Progenitor cell of endocrine pancreas (in vitro differentiated cells): ENCODE results near the gene IQCE. TPM values are rescaled to one million over a fixed set of nuclear protein-coding genes. Genes with fewer than 3 reads are reported as not detected.

Experiments
- DNase-seq: peaks from one replicate; pipeline ENCODE4 v3.0.0; 2021; ENCODE audit warnings: low spot score; ENCODE audit not compliant: unreplicated experiment
- H3K27ac Mint-ChIP-seq: 2 replicates; pipeline ENCODE4 v1.8.0; 2021; ENCODE audit warnings: mild to moderate bottlenecking, moderate library complexity, mixed read lengths
- H3K27me3 Mint-ChIP-seq: 2 replicates; pipeline ENCODE4 v1.8.0; 2021; ENCODE audit warnings: mixed read lengths
- H3K36me3 Mint-ChIP-seq: 2 replicates; pipeline ENCODE4 v1.8.0; 2022; ENCODE audit warnings: mixed read lengths; ENCODE audit not compliant: insufficient read depth
- H3K4me1 Mint-ChIP-seq: 2 replicates; pipeline ENCODE4 v1.8.0; 2021; ENCODE audit warnings: low read depth, mixed read lengths
- H3K4me3 Mint-ChIP-seq: 2 replicates; pipeline ENCODE4 v1.8.0; 2021; ENCODE audit warnings: low read depth, mild to moderate bottlenecking, moderate library complexity, mixed read lengths
- H3K9me3 Mint-ChIP-seq: 2 replicates; pipeline ENCODE4 v1.8.0; 2021; ENCODE audit warnings: low read depth, mixed read lengths
- CTCF ChIP-seq: fragments of 200-600 bp; sonication (generic); IDR thresholded peaks from one replicate; pipeline ENCODE4 v1.5.0; 2021; ENCODE audit warnings: antibody characterized with exemption, mild to moderate bottlenecking; ENCODE audit not compliant: unreplicated experiment
- total RNA-seq: library from RNA; stranded (reverse); gene quantifications from 2 replicates; pipeline ENCODE4 v1.2.1, GENCODE V29; 2021

The IQCE gene
- total RNA-seq, 1 donor from 2014 or later, result 32.5 TPM

- no peak overlapping the region for H3K4me3 Mint-ChIP-seq
- no peak for TF ChIP-seq CTCF
- peaks cover 6% of the 10 kb centered on the region for H3K27me3 Mint-ChIP-seq
- no peaks in the 10 kb centered on the region for H3K36me3 Mint-ChIP-seq
- no peak overlapping the region for H3K27ac Mint-ChIP-seq
- H3K4me1 Mint-ChIP-seq, result peaks cover 19% of the 10 kb centered on the region
- no peak for DNase-seq
- H3K9me3 Mint-ChIP-seq, result no peaks in the 10 kb centered on the region
Observed at GRCh38 chr7:2512179-2512661, 46.6 kb upstream of the IQCE start.

- no peak for DNase-seq
- Mint-ChIP-seq H3K4me3 (no peak overlapping the region), H3K9me3 (no peaks in the 10 kb centered on the region), H3K36me3 (no peaks in the 10 kb centered on the region), H3K4me1 (peaks cover 21% of the 10 kb centered on the region), H3K27ac (peak overlapping the region; percentile 49), H3K27me3 (peaks cover 10% of the 10 kb centered on the region)
- no peak for TF ChIP-seq CTCF
Observed at GRCh38 chr7:2512713-2513112, 46.1 kb upstream of the IQCE start.

GRCh38 chr7:2513702-2514101 is 45.1 kb upstream of the IQCE start:
- H3K4me1 Mint-ChIP-seq, result peaks cover 23% of the 10 kb centered on the region
- H3K27ac Mint-ChIP-seq, result no peak overlapping the region
- H3K36me3 Mint-ChIP-seq, result no peaks in the 10 kb centered on the region
- no peak for DNase-seq
- H3K4me3 Mint-ChIP-seq, result no peak overlapping the region
- no peak for TF ChIP-seq CTCF
- H3K9me3 Mint-ChIP-seq, result no peaks in the 10 kb centered on the region
- H3K27me3 Mint-ChIP-seq, result peaks cover 18% of the 10 kb centered on the region

GRCh38 chr7:2514473-2515423 is 44.0 kb upstream of the IQCE start:
- no peaks in the 10 kb centered on the region for H3K36me3 Mint-ChIP-seq

More at GRCh38 chr7:2514473-2515423, 44.0 kb upstream of the IQCE start:
- peaks cover 23% of the 10 kb centered on the region for H3K4me1 Mint-ChIP-seq
- TF ChIP-seq CTCF, result no peak
- H3K9me3 Mint-ChIP-seq, result no peaks in the 10 kb centered on the region
- peaks cover 18% of the 10 kb centered on the region for H3K27me3 Mint-ChIP-seq
- H3K27ac Mint-ChIP-seq, result no peak overlapping the region
- H3K4me3 Mint-ChIP-seq, result no peak overlapping the region
- DNase-seq, result no peak
